HCT116 (cell line): ENCODE results near the gene EIF6. TPM values are rescaled to one million over a fixed set of nuclear protein-coding genes. Genes with fewer than 3 reads are reported as not detected.
"Not testable (repeated sequence)": the region's sequence is repeated elsewhere in the genome, so short reads cannot be mapped to it uniquely, and the experiment has no call there.

Source experiments
- ATAC-seq: fragments of 200-7000 bp; cut with Tn5 transposase; 2 replicates; pipeline ENCODE4 v1.9.1; 2020; ENCODE audit warnings: mild to moderate bottlenecking, moderate library complexity
- BruUV-seq: library from RNA; stranded (reverse); fragments of 400-500 nt; replicated peaks from 2 replicates; lab custom pipeline; 2021; lab: Mats Ljungman, UMichigan
- CTCF ChIA-PET: fragments of 300-600 bp; sonication (Branson Sonifier 250); formaldehyde crosslinking; loops from one replicate; lab custom pipeline; 2021; ENCODE audit warnings: antibody characterized with exemption; lab: Charles Lee
- POLR2A ChIA-PET: fragments of 300-600, 350-600 bp; sonication (Branson Sonifier 250); formaldehyde crosslinking; loops from one replicate; lab custom pipeline; 2021; ENCODE audit warnings: antibody characterized with exemption; lab: Charles Lee
- RAD21 ChIA-PET, 2 experiments: fragments of 300-600 bp; sonication (Branson Sonifier 250); formaldehyde crosslinking; loops; one replicate each; lab custom pipeline; 2023; ENCODE audit warnings: low total read pairs in 2 of 2; ENCODE audit not compliant: uncharacterized antibody in 2 of 2, unreplicated experiment in 2 of 2, low non-redundant PET in 1 of 2; lab: Charles Lee
- DNase-seq: peaks from one replicate; pipeline ENCODE4 v3.0.0-alpha.2; 2010; ENCODE audit warnings: low read depth, low spot score
- H2AFZ ChIP-seq: fragments of 200-600 bp; shearing (Covaris generic), sonication (generic); 2 replicates; pipeline ENCODE4 v1.6.1; 2017; ENCODE audit warnings: low read depth, mixed run types, mixed read lengths, antibody characterized with exemption, low read length; ENCODE audit not compliant: poor library complexity, severe bottlenecking
- H3K27ac ChIP-seq: 2 replicates; pipeline ENCODE4 v1.5.1; 2012; ENCODE audit warnings: low read depth, low read length
- H3K27me3 ChIP-seq: fragments of 200-600 bp; sonication (generic); 2 replicates; pipeline ENCODE4 v1.6.1; 2016; ENCODE audit warnings: mixed run types, low read length, mixed read lengths; ENCODE audit not compliant: insufficient read depth
- H3K36me3 ChIP-seq, 2 experiments: fragments of 200-500 bp in 1 of 2; fragments of 200-600 bp in 1 of 2; sonication (Bioruptor generic) in 1 of 2; sonication (generic) in 1 of 2; 2 replicates each; pipeline versions ENCODE4 v1.5.1 to v1.6.1; 2014 to 2016; ENCODE audit warnings: low read length in 2 of 2, inconsistent platforms in 1 of 2, mixed read lengths in 1 of 2, mixed run types in 1 of 2; ENCODE audit not compliant: insufficient read depth in 2 of 2, control insufficient read depth in 1 of 2
- H3K4me1 ChIP-seq, 2 experiments: fragments of 200-600 bp in 1 of 2; sonication (generic) in 1 of 2; 2 replicates each; pipeline versions ENCODE4 v1.5.1 to v1.6.1; 2012 to 2017; ENCODE audit warnings: low read length in 2 of 2, inconsistent platforms in 1 of 2, mild to moderate bottlenecking in 1 of 2, mixed read lengths in 1 of 2, mixed run types in 1 of 2, moderate library complexity in 1 of 2; ENCODE audit not compliant: insufficient read depth in 2 of 2, control insufficient read depth in 1 of 2
- H3K4me2 ChIP-seq: fragments of 200-600 bp; sonication (generic); 2 replicates; pipeline ENCODE4 v1.6.1; 2017; ENCODE audit warnings: mixed run types, low read length, mixed read lengths
- H3K4me3 ChIP-seq, 2 experiments: fragments of 200-600 bp in 1 of 2; sonication (generic) in 1 of 2; replicated peaks in 1 of 2; 2 replicates each; pipeline ENCODE4 v1.5.1; 2011 to 2016; ENCODE audit warnings: low read length in 2 of 2, control low read depth in 1 of 2, low read depth in 1 of 2, mild to moderate bottlenecking in 1 of 2, mixed read lengths in 1 of 2, mixed run types in 1 of 2
- H3K79me2 ChIP-seq: fragments of 200-600 bp; sonication (generic); 2 replicates; pipeline ENCODE4 v1.6.1; 2017; ENCODE audit warnings: mild to moderate bottlenecking, mixed run types, low read length, moderate library complexity, mixed read lengths; ENCODE audit not compliant: insufficient read depth
- H3K9ac ChIP-seq: fragments of 200-600 bp; sonication (generic); 2 replicates; pipeline ENCODE4 v1.6.1; 2016; ENCODE audit warnings: low read length, mixed read lengths
- H3K9me2 ChIP-seq: fragments of 200-600 bp; sonication (generic), shearing (Covaris generic); 2 replicates; pipeline ENCODE4 v1.6.1; 2017; ENCODE audit warnings: mixed run types, mild to moderate bottlenecking, moderate library complexity; ENCODE audit not compliant: insufficient read depth
- H3K9me3 ChIP-seq, 2 experiments: fragments of 200-500 bp in 1 of 2; fragments of 200-600 bp in 1 of 2; sonication (Bioruptor generic) in 1 of 2; sonication (generic) in 1 of 2; 2 replicates each; pipeline ENCODE4 v1.6.1; 2014 to 2017; ENCODE audit warnings: low read length in 2 of 2, mixed read lengths in 2 of 2, inconsistent platforms in 1 of 2, low read depth in 1 of 2, mild to moderate bottlenecking in 1 of 2, mixed run types in 1 of 2, moderate library complexity in 1 of 2; ENCODE audit not compliant: control insufficient read depth in 1 of 2, insufficient read depth in 1 of 2
- H4K20me1 ChIP-seq: fragments of 200-600 bp; sonication (generic), shearing (Covaris generic); 2 replicates; pipeline ENCODE4 v1.6.1; 2017; ENCODE audit warnings: mixed run types, mild to moderate bottlenecking, moderate library complexity; ENCODE audit not compliant: insufficient read depth
- CTCF ChIP-seq, 3 experiments: fragments of 200-600 bp in 1 of 3; sonication (generic) in 1 of 3; IDR thresholded peaks in 2 of 3; conservative IDR thresholded peaks in 1 of 3; 2 replicates each; pipeline ENCODE4 v1.5.1; 2012 to 2017; ENCODE audit warnings: low read depth in 2 of 3, low read length in 2 of 3, antibody characterized with exemption in 1 of 3, borderline replicate concordance in 1 of 3, control low read depth in 1 of 3, mild to moderate bottlenecking in 1 of 3, mixed read lengths in 1 of 3, mixed run types in 1 of 3, moderate library complexity in 1 of 3; ENCODE audit not compliant: insufficient read depth in 1 of 3
- ELF1 ChIP-seq: IDR thresholded peaks from 2 replicates; pipeline ENCODE4 v1.6.1; 2012; ENCODE audit warnings: low read depth, borderline replicate concordance
- MAX ChIP-seq: IDR thresholded peaks from 2 replicates; pipeline ENCODE4 v1.6.1; 2012
- POLR2AphosphoS5 ChIP-seq: IDR thresholded peaks from 2 replicates; pipeline ENCODE4 v1.6.1; 2011; ENCODE audit warnings: mild to moderate bottlenecking, low read depth, low read length, moderate library complexity
- SIN3A ChIP-seq: IDR thresholded peaks from 2 replicates; pipeline ENCODE4 v1.6.1; 2012; ENCODE audit warnings: low read depth
- SP1 ChIP-seq: IDR thresholded peaks from 2 replicates; pipeline ENCODE4 v1.6.1; 2012; ENCODE audit warnings: low read depth
- intact Hi-C: fragments of 100-400 bp; cut with micrococcal nuclease; formaldehyde crosslinking; loops from 2 replicates; pipeline ENCODE4 v1.10.0; 2022
- total RNA-seq: library from RNA; stranded (reverse); gene quantifications from one replicate; pipeline ENCODE4 v1.2.1, GENCODE V29; 2021; ENCODE audit not compliant: unreplicated experiment
- TF ChIP-seq, protein P1 (sequence below): IDR thresholded peaks from 2 replicates; pipeline ENCODE4 v1.6.1; 2012; ENCODE audit warnings: low read depth

The EIF6 gene
- total RNA-seq, 1 experiment from 2014 or later, result 209 TPM

- no peak for DNase-seq
- H3K36me3 ChIP-seq, result no peaks in the 10 kb centered on the region
- H4K20me1 ChIP-seq, result no peaks in the 10 kb centered on the region
- ChIA-PET RAD21 (no interaction called here), CTCF (no interaction called here), POLR2A (no interaction called here)
- no peaks in the 10 kb centered on the region for H3K27me3 ChIP-seq
- no peak overlapping the region for H2AFZ ChIP-seq
- no peak for ATAC-seq
- no peak overlapping the region for H3K4me3 ChIP-seq
- H3K9me2 ChIP-seq, result no peaks in the 10 kb centered on the region
- no peaks in the 10 kb centered on the region for H3K79me2 ChIP-seq
- intact Hi-C loops, result no loop called here
- no TSS peak for BruUV-seq
- H3K9ac ChIP-seq, result no peak overlapping the region
- H3K27ac ChIP-seq, result no peak overlapping the region
- TF ChIP-seq CTCF (IDR thresholded peaks at IDR 0.05 in 2 of 3, conservative IDR thresholded peaks at IDR 0.05 in 1 of 3; ENCODE audit: borderline replicate concordance in 1 of 3, insufficient read depth in 1 of 3, low read depth in 2 of 3, low read length in 2 of 3) (no peak), SP1 (no peak), SIN3A (no peak), MAX (no peak), ELF1 (no peak), POLR2AphosphoS5 (no peak)
- TF ChIP-seq, protein P1, sequence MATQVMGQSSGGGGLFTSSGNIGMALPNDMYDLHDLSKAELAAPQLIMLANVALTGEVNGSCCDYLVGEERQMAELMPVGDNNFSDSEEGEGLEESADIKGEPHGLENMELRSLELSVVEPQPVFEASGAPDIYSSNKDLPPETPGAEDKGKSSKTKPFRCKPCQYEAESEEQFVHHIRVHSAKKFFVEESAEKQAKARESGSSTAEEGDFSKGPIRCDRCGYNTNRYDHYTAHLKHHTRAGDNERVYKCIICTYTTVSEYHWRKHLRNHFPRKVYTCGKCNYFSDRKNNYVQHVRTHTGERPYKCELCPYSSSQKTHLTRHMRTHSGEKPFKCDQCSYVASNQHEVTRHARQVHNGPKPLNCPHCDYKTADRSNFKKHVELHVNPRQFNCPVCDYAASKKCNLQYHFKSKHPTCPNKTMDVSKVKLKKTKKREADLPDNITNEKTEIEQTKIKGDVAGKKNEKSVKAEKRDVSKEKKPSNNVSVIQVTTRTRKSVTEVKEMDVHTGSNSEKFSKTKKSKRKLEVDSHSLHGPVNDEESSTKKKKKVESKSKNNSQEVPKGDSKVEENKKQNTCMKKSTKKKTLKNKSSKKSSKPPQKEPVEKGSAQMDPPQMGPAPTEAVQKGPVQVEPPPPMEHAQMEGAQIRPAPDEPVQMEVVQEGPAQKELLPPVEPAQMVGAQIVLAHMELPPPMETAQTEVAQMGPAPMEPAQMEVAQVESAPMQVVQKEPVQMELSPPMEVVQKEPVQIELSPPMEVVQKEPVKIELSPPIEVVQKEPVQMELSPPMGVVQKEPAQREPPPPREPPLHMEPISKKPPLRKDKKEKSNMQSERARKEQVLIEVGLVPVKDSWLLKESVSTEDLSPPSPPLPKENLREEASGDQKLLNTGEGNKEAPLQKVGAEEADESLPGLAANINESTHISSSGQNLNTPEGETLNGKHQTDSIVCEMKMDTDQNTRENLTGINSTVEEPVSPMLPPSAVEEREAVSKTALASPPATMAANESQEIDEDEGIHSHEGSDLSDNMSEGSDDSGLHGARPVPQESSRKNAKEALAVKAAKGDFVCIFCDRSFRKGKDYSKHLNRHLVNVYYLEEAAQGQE, result no peak
- no peaks in the 10 kb centered on the region for H3K9me3 ChIP-seq
- peaks cover 0 to 3% of the 10 kb centered on the region in 2 experiments; a peak in 1 of 4 replicates for H3K4me1 ChIP-seq
- no peak overlapping the region for H3K4me2 ChIP-seq
Observed at GRCh38 chr20:35253010-35253409, 31.6 kb downstream of the EIF6 start.

GRCh38 chr20:35252598-35252997 is 32.0 kb downstream of the EIF6 start:
- H3K27ac ChIP-seq, intact Hi-C loops, CTCF ChIA-PET, ATAC-seq, H3K9me3 ChIP-seq, H3K36me3 ChIP-seq, H3K79me2 ChIP-seq, RAD21 ChIA-PET, BruUV-seq, H4K20me1 ChIP-seq, H3K9me2 ChIP-seq, H3K9ac ChIP-seq, H3K27me3 ChIP-seq, POLR2A ChIA-PET, H2AFZ ChIP-seq, DNase-seq, H3K4me1 ChIP-seq, H3K4me2 ChIP-seq, H3K4me3 ChIP-seq: not testable (repeated sequence)
